GOT3 (cell line): ENCODE results near the gene PPARG.
"Not testable (repeated sequence)": the region's sequence is repeated elsewhere in the genome, so short reads cannot be mapped to it uniquely, and the experiment has no call there.

Source experiments
- DNase-seq: peaks from one replicate; lab custom pipeline; 2025; ENCODE audit warnings: mixed read lengths; lab: John Stamatoyannopoulos, UW

The PPARG gene

GRCh38 chr3:12279591-12280326, 9.1 kb upstream of the PPARG start:
- DNase-seq: no peak

GRCh38 chr3:12280357-12280806, 8.5 kb upstream of the PPARG start:
- DNase-seq: no peak

GRCh38 chr3:12284591-12284990, 4.3 kb upstream of the PPARG start:
- no peak for DNase-seq

DNA sequence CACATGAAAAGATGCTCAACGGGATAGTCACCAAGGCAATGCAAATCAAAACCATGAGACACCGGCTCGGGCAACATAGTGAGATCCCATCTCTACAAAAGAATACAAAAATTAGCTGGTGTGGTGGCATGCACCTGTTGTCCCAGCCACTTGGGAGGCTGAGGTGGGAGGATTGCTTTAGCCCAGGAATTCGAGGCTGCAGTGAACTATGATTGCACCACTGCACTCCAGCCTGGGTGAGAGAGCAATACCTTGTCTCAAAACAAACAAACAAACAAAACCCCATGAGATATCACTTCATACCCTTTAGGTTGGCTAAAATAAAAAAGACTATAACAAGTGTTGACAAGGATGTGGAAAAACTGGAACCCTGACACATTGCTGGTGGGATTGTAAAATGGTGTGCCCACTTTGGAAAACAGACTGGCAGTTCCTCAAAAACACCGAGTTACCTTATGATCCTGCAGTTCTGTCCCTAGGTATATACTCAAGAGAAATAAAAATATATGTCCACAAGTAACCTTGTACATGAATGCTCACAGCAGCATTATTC, 3.8 kb upstream of the PPARG start:
- DNase-seq: no peak

DNA sequence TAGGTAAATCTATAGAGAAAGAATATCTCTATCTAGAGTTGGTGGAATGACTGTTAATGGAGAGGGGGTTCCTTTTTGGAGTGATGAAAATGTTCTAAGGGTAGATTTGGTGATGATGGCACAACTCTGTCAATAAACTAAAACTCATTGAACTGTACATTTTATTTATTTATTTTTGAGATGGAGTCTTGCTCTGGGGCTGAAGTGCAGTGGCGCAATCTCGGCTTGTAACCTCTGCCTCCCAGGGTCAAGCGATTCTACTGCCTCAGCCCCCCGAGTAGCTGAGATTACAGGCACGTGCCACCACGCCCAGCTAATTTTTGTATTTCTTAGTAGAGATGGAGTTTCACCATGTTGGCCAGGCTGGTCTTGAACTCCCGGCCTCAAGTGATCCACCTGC, 3.1 kb upstream of the PPARG start:
- DNase-seq: not testable (repeated sequence)

DNA sequence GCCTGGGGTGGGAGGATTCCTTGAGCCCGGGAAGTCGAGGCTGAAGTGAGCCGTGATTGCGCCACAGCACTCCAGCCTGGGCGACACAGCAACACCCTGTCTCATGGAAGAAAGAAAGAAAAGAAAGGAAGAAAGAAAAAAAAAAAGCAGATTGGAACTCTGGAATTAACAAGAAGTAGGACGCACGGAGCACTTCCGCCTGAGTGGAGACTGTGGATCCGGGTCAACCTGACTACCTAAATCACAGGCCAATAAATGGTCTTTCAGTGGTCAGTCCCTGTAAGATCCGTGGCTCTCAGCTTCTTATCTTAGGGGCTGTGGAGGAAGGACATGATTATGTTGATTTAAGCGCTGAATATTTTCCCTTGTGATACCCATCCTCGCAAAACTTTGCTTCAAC, 2.4 kb upstream of the PPARG start:
- no peak for DNase-seq

DNA sequence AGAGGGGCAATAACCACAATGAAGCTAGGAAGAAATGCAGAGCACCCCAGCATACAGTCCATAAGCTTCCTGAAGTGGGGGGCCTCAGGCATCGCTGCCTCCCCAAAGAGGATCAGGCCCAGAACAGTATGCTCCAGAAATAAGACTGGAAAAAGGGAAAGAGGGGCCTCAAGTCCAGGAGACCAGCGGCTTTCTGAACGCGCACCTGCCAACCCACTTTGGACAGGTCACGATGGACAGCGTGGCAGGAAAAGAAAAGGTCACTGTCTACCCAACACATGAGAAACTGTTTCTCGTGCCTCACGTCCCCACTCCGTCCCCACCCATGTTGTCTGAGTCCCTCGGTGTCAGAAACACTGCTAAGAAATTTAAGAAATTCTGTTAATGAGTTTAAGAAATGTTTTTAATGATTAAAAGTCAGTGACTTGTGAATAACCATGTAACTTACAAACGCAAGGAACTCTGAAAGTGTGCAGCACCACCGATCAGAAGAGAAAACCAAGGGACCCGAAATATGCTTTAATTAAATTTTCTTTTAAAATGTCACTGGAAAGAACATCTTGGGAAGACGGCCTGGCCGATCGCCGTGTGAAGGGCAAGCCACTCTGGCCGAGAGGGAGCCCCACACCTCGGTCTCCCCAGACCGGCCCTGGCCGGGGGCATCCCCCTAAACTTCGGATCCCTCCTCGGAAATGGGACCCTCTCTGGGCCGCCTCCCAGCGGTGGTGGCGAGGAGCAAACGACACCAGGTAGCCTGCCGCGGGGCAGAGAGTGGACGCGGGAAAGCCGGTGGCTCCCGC, 1.7 kb upstream of the PPARG start:
- no peak for DNase-seq

DNA sequence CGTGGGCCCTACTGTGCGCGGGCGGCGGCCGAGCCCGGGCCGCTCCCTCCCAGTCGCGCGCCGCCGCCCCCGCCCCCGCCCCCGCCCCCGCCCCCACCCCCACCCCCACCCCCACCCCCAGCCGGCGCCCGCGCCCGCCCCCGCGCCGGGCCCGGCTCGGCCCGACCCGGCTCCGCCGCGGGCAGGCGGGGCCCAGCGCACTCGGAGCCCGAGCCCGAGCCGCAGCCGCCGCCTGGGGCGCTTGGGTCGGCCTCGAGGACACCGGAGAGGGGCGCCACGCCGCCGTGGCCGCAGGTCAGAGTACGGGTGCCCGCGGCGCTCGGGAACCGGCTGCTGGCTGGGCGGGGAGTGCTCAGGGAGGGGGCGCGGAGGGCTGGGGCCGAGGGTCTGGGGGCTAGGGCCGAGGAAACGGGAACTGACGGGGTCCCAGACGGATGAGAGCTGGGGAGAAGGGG, 1.1 kb upstream of the PPARG start:
- no peak for DNase-seq

DNA sequence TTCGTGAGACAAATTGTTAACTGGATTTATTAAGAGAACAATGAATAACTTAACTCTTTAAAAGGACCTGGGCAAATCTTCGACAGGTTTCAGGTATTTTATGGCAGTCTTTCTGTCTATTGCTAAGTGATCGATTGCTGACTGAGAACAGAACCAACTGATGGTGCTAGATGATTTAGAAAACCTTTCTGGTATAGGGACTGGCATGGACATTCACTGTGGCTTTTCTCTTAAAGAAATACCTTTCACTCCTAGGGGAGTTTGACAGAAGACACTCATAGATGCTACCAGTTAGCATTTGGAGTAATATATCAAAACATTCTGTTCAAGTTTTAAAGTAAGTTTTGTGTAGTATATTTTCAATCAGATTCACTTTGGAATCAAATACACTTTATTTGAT, 654 bp downstream of the PPARG start:
- no peak for DNase-seq

DNA sequence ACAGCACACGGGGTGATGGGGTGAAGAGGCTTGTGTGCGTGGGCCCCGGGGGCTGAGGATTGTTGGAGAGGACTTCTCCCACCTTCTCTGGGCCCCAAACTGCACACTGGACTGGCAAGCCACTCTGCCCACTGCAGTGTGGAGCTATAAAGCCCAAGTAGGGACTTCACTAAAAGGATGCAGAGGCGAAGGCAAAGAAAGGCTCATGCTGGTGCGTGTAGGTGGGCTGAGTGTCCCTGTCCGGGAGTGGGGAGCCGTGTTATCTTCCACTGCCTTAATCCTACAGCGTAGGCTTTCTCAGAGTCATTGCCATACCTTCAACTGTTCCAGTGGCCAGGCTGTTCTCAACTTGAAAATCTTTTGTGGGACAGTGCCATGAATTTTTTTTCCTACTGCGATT, 3.9 kb downstream of the PPARG start:
- DNase-seq: no peak

DNA sequence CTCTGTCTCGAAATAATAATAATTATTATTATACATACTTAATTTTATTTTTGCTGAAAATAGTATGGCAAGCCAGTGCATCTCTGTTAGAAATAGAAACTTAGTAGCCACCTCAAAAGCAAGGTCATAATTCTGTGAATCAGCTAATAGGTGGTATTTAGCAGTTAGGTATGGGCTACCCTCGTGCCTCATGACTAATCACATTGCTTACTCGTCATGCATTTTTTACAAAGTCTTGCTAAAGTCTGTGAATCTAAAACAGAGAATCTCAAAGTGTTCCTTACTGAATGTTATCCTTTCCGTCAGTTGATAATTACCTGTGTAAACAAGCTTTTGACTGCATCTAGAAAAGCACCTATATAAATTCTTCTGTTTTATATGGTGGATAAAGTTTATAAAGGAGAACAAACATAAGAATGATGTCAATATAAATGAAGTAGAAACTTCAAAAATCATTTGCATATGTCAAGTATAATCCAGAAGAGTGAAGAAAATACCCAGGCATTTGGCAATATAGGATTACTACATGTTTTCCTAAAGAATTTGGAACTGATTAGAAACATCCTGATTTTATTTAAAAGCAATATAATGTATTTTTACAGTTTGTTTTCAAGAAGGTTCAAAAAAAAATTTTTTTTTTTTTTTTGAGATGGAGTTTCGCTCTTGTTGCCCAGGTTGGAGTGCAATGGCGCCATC, 6.2 kb downstream of the PPARG start:
- no peak for DNase-seq

GRCh38 chr3:12296511-12296910, 7.6 kb downstream of the PPARG start:
- no peak for DNase-seq

- no peak for DNase-seq
Measured at GRCh38 chr3:12299026-12299425, 10.2 kb downstream of the PPARG start.

DNA sequence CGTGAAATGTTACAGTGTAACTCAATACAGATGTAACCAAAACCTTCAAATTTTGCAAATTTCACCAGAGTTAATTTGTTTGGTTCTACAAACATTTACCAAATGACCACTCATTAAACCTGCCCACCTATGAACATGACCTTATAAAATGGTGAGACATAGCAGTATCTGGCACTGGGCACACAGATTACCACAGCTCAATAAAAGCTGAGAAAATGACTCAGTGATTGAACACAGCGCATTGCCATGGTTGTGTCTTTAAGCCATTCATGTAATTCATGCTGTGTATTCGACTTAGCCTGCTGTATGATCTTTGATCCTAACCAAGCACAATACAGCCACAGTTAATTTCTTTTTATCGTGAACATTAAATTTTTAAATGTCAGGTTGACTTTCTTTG, 11.3 kb downstream of the PPARG start:
- DNase-seq: no peak

DNA sequence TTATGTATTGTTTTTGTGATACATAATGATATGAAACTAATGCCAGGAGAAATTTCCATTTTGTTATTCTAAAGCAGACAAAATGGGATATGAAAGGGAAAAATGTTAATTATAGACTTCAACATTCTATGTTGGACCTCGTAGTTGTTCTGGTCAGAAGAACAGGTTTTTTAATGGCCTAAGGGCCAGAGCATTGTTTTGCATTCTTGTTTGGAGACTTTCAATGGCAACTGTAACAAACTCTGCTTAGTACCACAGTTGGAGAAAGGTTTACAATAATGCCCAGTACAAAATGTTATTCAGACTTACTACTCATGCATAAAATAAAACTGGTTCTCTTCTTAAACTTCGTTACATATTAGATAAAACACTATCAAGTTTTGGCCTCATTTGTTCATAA, 12.2 kb downstream of the PPARG start:
- DNase-seq: no peak

DNA sequence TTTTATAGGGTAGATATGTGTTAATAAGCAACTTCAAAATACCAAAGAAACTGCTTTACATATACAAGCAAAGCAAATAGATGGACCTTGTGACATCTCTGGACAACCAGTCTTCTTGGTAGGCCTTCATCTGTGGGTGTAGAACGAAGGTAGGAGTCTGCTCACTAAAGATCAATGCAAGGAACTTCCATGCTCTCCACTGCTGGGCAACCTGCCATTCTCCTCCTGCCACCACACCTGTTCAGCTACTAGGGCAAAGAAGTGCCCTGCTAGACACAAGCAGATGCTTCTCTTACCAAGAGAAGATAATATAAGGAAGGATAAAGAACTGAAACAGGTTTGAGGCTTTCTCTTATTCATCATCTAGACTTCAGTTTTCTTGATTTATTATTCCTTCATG, 12.6 kb downstream of the PPARG start:
- DNase-seq: no peak

GRCh38 chr3:12302564-12302963, 13.7 kb downstream of the PPARG start:
- DNase-seq: no peak

GRCh38 chr3:12303534-12303933, 14.7 kb downstream of the PPARG start:
- DNase-seq: no peak

- DNase-seq: no peak
Measured at GRCh38 chr3:12303993-12304392, 15.1 kb downstream of the PPARG start.

DNA sequence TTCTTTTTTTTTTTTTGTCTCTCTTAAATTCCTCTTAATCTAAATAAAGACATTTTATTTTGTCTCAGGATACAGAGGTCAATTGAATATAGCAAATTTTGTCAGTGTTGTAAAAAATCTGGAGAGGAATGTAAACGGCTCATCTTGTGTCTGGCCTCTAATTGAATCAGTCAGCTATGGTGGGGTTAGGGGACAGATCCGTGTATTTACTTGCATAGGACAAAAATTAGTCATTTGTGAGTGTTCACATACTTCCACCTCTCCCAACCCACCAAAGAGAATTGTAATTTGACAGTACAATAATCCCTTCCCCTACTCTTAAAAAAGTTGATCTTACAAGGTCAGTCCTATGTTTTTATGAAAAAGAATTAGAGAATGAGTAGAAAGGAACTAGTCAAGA, 18.3 kb downstream of the PPARG start:
- DNase-seq: no peak

- DNase-seq: no peak
Measured at GRCh38 chr3:12308517-12308916, 19.6 kb downstream of the PPARG start.

DNA sequence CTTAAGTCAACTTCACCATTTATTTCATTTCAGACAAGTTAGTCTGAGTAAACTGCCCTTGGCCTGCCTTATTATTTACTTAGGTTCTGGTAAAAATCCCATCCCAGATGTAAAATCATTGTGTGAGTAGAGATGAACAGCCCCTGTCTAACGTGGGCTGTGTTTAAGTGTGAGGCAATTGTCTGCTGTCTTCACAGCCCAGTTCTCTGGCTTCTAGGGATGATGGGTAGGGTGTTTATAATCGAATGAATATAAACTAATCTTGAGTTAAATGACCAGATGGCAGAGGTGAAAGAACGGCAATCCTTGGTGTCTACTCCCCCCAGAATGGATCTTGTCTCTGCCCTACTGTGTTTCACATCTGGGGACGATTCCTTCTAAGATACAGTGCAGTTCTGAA, 20.8 kb downstream of the PPARG start:
- no peak for DNase-seq

- DNase-seq: no peak
Measured at GRCh38 chr3:12312010-12312409, 23.1 kb downstream of the PPARG start.
